GM23248 (cell line): Measurements from ENCODE around the gene SOX13. TPM values are rescaled to one million over a fixed set of nuclear protein-coding genes. Genes with fewer than 3 reads are reported as not detected.

Source experiments
- DNase-seq: peaks from one replicate; pipeline ENCODE4 v3.0.0-alpha.2; 2015
- H2AFZ ChIP-seq: fragments of 200-600 bp; sonication (generic); 2 replicates; pipeline ENCODE4 v1.6.1; 2016; ENCODE audit warnings: antibody characterized with exemption
- H3F3A ChIP-seq: fragments of 200-600 bp; sonication (generic); 2 replicates; pipeline ENCODE4 v1.6.1; 2016; ENCODE audit warnings: mild to moderate bottlenecking, antibody characterized with exemption, mixed run types; ENCODE audit not compliant: insufficient read depth
- H3K27ac ChIP-seq: fragments of 200-600 bp; sonication (generic); 2 replicates; pipeline ENCODE4 v1.5.1; 2016; ENCODE audit warnings: mild to moderate bottlenecking
- H3K27me3 ChIP-seq: fragments of 200-600 bp; sonication (generic); replicated peaks from 2 replicates; pipeline ENCODE4 v1.6.1; 2016; ENCODE audit warnings: mild to moderate bottlenecking; ENCODE audit not compliant: insufficient read depth
- H3K36me3 ChIP-seq: fragments of 200-600 bp; sonication (generic); 2 replicates; pipeline ENCODE4 v1.6.1; 2016; ENCODE audit warnings: low read depth, mild to moderate bottlenecking
- H3K4me1 ChIP-seq: fragments of 200-600 bp; sonication (generic); 2 replicates; pipeline ENCODE4 v1.6.1; 2016; ENCODE audit warnings: mild to moderate bottlenecking; ENCODE audit not compliant: insufficient read depth
- H3K4me2 ChIP-seq: fragments of 200-600 bp; sonication (generic); one replicate; pipeline ENCODE4 v1.6.1; 2016; ENCODE audit warnings: mild to moderate bottlenecking; ENCODE audit not compliant: unreplicated experiment
- H3K4me3 ChIP-seq: fragments of 200-600 bp; sonication (generic); 2 replicates; pipeline ENCODE4 v1.5.1; 2016; ENCODE audit warnings: mild to moderate bottlenecking
- H3K79me2 ChIP-seq: fragments of 200-600 bp; sonication (generic); 2 replicates; pipeline ENCODE4 v1.6.1; 2016; ENCODE audit warnings: mild to moderate bottlenecking; ENCODE audit not compliant: insufficient read depth
- H3K9ac ChIP-seq: fragments of 200-600 bp; sonication (generic); 2 replicates; pipeline ENCODE4 v1.6.1; 2016; ENCODE audit warnings: mild to moderate bottlenecking
- H3K9me2 ChIP-seq: fragments of 200-600 bp; sonication (generic); 2 replicates; pipeline ENCODE4 v1.6.1; 2016; ENCODE audit warnings: mixed run types, mild to moderate bottlenecking, moderate library complexity; ENCODE audit not compliant: insufficient read depth
- H3K9me3 ChIP-seq: fragments of 200-600 bp; sonication (generic); one replicate; pipeline ENCODE4 v1.6.1; 2017; ENCODE audit warnings: low read depth
- H4K20me1 ChIP-seq: fragments of 200-600 bp; sonication (generic); 2 replicates; pipeline ENCODE4 v1.6.0; 2016; ENCODE audit not compliant: insufficient read depth
- EZH2 ChIP-seq: fragments of 200-600 bp; sonication (generic); IDR thresholded peaks from 2 replicates; pipeline ENCODE4 v1.6.1; 2018; ENCODE audit warnings: antibody characterized with exemption, mild to moderate bottlenecking; ENCODE audit not compliant: insufficient read depth, poor library complexity, severe bottlenecking
- EZH2phosphoT487 ChIP-seq: fragments of 200-600 bp; sonication (generic); IDR thresholded peaks from 2 replicates; pipeline ENCODE4 v1.6.1; 2018; ENCODE audit warnings: antibody characterized with exemption, moderate library complexity, mild to moderate bottlenecking, low read depth; ENCODE audit not compliant: insufficient read depth
- WGBS, 2 experiments: methylation state at CpG; one replicate each; pipeline ENCODE4 v1.1.6; 2015 to 2017; ENCODE audit warnings: low lambda C conversion rate in 2 of 2, low coverage in 1 of 2; ENCODE audit errors: missing lambda C conversion rate in 2 of 2; 5-methylcytosine and 5-hydroxymethylcytosine counted together
- in situ Hi-C: fragments of 300-500 bp; cut with MboI; formaldehyde crosslinking; loops from 2 replicates; pipeline ENCODE4 v1.15.0; 2020
- polyA plus RNA-seq: library from polyadenylated mRNA; unstranded; fragments of >200 nt; fragmentation: Nextera tagmentation; extraction: Ambion mirVana; gene quantifications from 2 replicates; pipeline ENCODE4 v1.2.1, GENCODE V29; 2016
- total RNA-seq: library from RNA; depleted of rRNA; stranded (reverse); fragments of >200 nt; shearing (Covaris generic); gene quantifications from 2 replicates; pipeline ENCODE4 v1.2.3, GENCODE V29; 2014

The SOX13 gene
- total and polyA plus RNA-seq, 2 experiments from 2014 or later, result 3.0 to 5.5 TPM

GRCh38 chr1:204031098-204031710 lies 41.7 kb upstream of the SOX13 start:
- 31 to 40% methylated on average over 11 of the region's 11 CpGs for WGBS, 2 experiments

GRCh38 chr1:204032642-204033235 lies 40.2 kb upstream of the SOX13 start:
- Histone ChIP-seq H3K9me2 (no peaks in the 10 kb centered on the region), H3K36me3 (no peaks in the 10 kb centered on the region), H3K4me3 (no peak overlapping the region), H3K9me3 (no peaks in the 10 kb centered on the region), H3K79me2 (no peaks in the 10 kb centered on the region), H3K9ac (no peak overlapping the region), H3K27me3 (no peaks in the 10 kb centered on the region), H3K4me2 (no peak overlapping the region), H3F3A (no peaks in the 10 kb centered on the region), H2AFZ (no peak overlapping the region), H3K27ac (no peak overlapping the region), H4K20me1 (no peaks in the 10 kb centered on the region), H3K4me1 (no peaks in the 10 kb centered on the region)
- WGBS, 2 experiments, result 52 to 66% methylated on average over 4 of the region's 4 CpGs
- in situ Hi-C loops, result no loop called here
- peak; percentile 26 for DNase-seq
- no peak for TF ChIP-seq EZH2phosphoT487
- no peak for TF ChIP-seq EZH2

More at GRCh38 chr1:204031098-204031710, 41.7 kb upstream of the SOX13 start:
- no peaks in the 10 kb centered on the region for H3F3A ChIP-seq
- H3K36me3 ChIP-seq, result no peaks in the 10 kb centered on the region
- H3K4me2 ChIP-seq, result no peak overlapping the region
- H3K79me2 ChIP-seq, result no peaks in the 10 kb centered on the region
- no peak overlapping the region for H2AFZ ChIP-seq
- TF ChIP-seq EZH2phosphoT487 (no peak), EZH2 (no peak)
- H3K27ac ChIP-seq, result no peak overlapping the region
- DNase-seq, result no peak
- no peaks in the 10 kb centered on the region for H3K9me3 ChIP-seq
- no peaks in the 10 kb centered on the region; the same call in 1 of the 2 replicates for H3K27me3 ChIP-seq
- in situ Hi-C loops, result no loop called here
- H4K20me1 ChIP-seq, result no peaks in the 10 kb centered on the region
- H3K4me3 ChIP-seq, result no peak overlapping the region
- no peaks in the 10 kb centered on the region for H3K9me2 ChIP-seq
- H3K4me1 ChIP-seq, result no peaks in the 10 kb centered on the region
- no peak overlapping the region for H3K9ac ChIP-seq

- TF ChIP-seq EZH2phosphoT487, result no peak
- TF ChIP-seq EZH2, result no peak
- Histone ChIP-seq H3K4me1 (no peaks in the 10 kb centered on the region), H3F3A (no peaks in the 10 kb centered on the region), H3K27ac (no peak overlapping the region), H3K9ac (no peak overlapping the region), H3K9me3 (no peaks in the 10 kb centered on the region), H3K4me3 (no peak overlapping the region), H3K9me2 (no peaks in the 10 kb centered on the region), H3K79me2 (no peaks in the 10 kb centered on the region), H3K4me2 (no peak overlapping the region), H3K36me3 (no peaks in the 10 kb centered on the region), H4K20me1 (no peaks in the 10 kb centered on the region), H3K27me3 (no peaks in the 10 kb centered on the region), H2AFZ (no peak overlapping the region)
- in situ Hi-C loops, result no loop called here
- WGBS, 2 experiments, result 6 to 25% methylated on average over 1 of the region's 1 CpG
- DNase-seq, result no peak
Measured at GRCh38 chr1:204033306-204033705, 39.6 kb upstream of the SOX13 start.

- no peak overlapping the region for H3K27ac ChIP-seq
- H3K4me3 ChIP-seq, result no peak overlapping the region
- no peak overlapping the region for H2AFZ ChIP-seq
- 62% methylated on average over 14 of the region's 14 CpGs for WGBS, 2 experiments
- no peaks in the 10 kb centered on the region for H3K9me3 ChIP-seq
- H3K27me3 ChIP-seq, result no peaks in the 10 kb centered on the region
- no peak overlapping the region for H3K4me2 ChIP-seq
- H3K9me2 ChIP-seq, result no peaks in the 10 kb centered on the region
- no peaks in the 10 kb centered on the region for H3K36me3 ChIP-seq
- no peak for TF ChIP-seq EZH2phosphoT487
- TF ChIP-seq EZH2, result no peak
- H3F3A ChIP-seq, result 0 out of 2 replicates have a peak, but pooled peaks cover 3% of the 10 kb centered on the region
- no peaks in the 10 kb centered on the region for H4K20me1 ChIP-seq
- H3K9ac ChIP-seq, result no peak overlapping the region
- no peak for DNase-seq
- H3K79me2 ChIP-seq, result no peaks in the 10 kb centered on the region
- in situ Hi-C loops, result no loop called here
- H3K4me1 ChIP-seq, result peaks cover 14% of the 10 kb centered on the region
Measured at GRCh38 chr1:204036882-204037655, 35.8 kb upstream of the SOX13 start.
